ENCODE data around the gene APLN.

DNA sequence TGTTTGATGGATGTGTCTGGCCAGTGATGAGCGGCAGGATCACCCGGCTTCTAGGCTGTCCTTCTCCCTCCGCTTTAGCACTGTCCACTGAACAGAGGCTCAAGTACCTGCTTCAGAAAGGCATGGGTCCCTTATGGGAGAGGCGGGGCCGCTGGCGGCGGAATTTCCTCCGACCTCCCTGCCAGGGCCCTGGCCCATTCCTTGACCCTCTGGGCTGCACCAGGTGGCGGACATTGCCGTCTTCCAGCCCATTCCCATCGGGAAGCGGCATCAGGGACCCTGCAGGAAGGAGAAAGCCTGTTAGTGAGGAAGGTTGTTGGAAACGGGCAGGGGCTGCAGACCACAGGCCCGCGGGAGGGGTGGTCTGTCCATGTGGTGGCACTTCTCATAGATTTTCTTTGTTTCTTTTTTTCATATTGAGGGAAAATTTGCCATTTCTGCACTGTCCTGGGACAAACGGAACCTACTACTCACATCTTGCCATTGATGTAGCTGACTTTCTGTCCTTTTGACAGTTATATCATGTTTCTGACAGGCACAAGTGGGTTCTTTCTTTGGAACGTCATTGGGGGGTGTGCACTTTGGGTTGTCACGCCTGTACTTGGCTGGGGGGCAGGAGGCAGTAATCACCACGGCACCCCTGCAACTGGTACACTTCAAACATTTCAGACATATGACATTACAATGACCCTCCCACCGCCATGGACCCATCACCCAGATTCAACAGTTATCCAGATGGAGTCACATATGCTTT, 6.1 kb downstream of the APLN start:
- TF ChIP-seq POLR2A (IDR thresholded peaks at IDR 0.05) = no peak
- TF ChIP-seq, protein P1, sequence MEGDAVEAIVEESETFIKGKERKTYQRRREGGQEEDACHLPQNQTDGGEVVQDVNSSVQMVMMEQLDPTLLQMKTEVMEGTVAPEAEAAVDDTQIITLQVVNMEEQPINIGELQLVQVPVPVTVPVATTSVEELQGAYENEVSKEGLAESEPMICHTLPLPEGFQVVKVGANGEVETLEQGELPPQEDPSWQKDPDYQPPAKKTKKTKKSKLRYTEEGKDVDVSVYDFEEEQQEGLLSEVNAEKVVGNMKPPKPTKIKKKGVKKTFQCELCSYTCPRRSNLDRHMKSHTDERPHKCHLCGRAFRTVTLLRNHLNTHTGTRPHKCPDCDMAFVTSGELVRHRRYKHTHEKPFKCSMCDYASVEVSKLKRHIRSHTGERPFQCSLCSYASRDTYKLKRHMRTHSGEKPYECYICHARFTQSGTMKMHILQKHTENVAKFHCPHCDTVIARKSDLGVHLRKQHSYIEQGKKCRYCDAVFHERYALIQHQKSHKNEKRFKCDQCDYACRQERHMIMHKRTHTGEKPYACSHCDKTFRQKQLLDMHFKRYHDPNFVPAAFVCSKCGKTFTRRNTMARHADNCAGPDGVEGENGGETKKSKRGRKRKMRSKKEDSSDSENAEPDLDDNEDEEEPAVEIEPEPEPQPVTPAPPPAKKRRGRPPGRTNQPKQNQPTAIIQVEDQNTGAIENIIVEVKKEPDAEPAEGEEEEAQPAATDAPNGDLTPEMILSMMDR (IDR thresholded peaks at IDR 0.05) = no peak
